Mesothelial cell of epicardium (in vitro differentiated cells): ENCODE results near the gene CCDC40. TPM values are rescaled to one million over a fixed set of nuclear protein-coding genes. Genes with fewer than 3 reads are reported as not detected.
A peak's percentile ranks its signal among the peaks of the same experiment; 100 is the strongest.
"Not testable (repeated sequence)": the region's sequence is repeated elsewhere in the genome, so short reads cannot be mapped to it uniquely, and the experiment has no call there.

Experiments used
- DNase-seq, 2 experiments: peaks; one replicate each; pipeline ENCODE4 v3.0.0; 2021; ENCODE audit warnings: low spot score in 2 of 2; ENCODE audit not compliant: unreplicated experiment in 2 of 2
- H3K27ac Mint-ChIP-seq: 2 replicates; pipeline ENCODE4 v1.8.0; 2021; ENCODE audit warnings: mixed read lengths
- H3K27me3 Mint-ChIP-seq: 2 replicates; pipeline ENCODE4 v1.8.0; 2021; ENCODE audit warnings: low read depth, mixed read lengths
- H3K36me3 Mint-ChIP-seq: 2 replicates; pipeline ENCODE4 v1.8.0; 2021; ENCODE audit warnings: mixed read lengths
- H3K4me1 Mint-ChIP-seq: 2 replicates; pipeline ENCODE4 v1.8.0; 2021; ENCODE audit warnings: mixed read lengths
- H3K4me3 Mint-ChIP-seq: 2 replicates; pipeline ENCODE4 v1.8.0; 2021; ENCODE audit warnings: mild to moderate bottlenecking, moderate library complexity, mixed read lengths
- H3K9me3 Mint-ChIP-seq: 2 replicates; pipeline ENCODE4 v1.8.0; 2021; ENCODE audit warnings: mixed read lengths
- total RNA-seq: library from RNA; stranded (reverse); gene quantifications from 3 replicates; pipeline ENCODE4 v1.2.1, GENCODE V29; 2021
- TF ChIP-seq, protein P1 (sequence below): fragments of 200-600 bp; sonication (generic); IDR thresholded peaks from one replicate; pipeline ENCODE4 v1.5.0; 2021; ENCODE audit warnings: antibody characterized with exemption; ENCODE audit not compliant: unreplicated experiment

Gene CCDC40
- total RNA-seq, 1 donor from 2014 or later: 23.5 TPM

DNA sequence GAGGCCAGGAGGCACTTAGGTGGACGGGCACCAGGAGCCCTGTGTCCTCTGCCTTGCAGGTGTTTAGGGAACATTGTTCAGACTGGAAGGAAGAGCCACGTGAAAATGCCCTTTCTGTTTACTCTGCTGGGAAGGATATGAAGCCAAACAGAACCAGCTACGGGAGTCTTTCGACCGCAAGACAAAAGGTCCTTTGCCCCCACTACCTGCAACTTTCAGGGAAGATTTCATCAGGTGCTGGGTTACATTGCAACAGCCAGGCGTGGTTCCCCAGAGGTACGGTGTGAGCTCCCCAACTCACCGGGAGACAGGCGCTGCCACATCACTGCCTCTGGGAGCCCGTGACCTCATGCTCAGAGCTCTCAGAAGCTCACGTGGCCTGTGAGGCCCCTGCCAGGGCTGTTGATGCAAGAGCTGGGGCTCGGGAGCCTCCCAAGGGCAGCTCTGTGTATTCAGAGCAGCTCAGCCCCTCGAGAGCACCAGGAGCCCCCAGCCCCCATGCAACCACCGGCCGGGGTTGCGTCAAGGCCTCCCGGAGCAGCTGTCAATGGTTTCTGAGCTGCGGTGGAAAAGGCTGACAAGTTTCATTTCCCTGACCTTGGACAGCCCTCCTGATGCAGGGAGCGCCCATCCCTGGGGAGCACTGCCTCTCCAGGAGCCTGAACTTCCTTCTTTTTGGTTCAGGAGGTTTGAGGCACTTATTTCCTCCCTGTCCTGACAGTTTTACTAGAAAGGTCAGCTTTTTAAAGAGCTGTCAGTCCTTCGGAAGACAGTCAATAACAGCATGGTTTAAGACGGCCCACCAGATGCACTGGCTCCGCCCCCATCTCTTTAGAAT lies 42.8 kb upstream of the CCDC40 start:
- Mint-ChIP-seq H3K27me3 (no peaks in the 10 kb centered on the region), H3K9me3 (no peaks in the 10 kb centered on the region), H3K4me1 (peaks cover 48% of the 10 kb centered on the region), H3K36me3 (peaks cover 4% of the 10 kb centered on the region), H3K4me3 (peak overlapping the region; percentile 17), H3K27ac (peak overlapping the region; percentile 83)
- TF ChIP-seq, protein P1, sequence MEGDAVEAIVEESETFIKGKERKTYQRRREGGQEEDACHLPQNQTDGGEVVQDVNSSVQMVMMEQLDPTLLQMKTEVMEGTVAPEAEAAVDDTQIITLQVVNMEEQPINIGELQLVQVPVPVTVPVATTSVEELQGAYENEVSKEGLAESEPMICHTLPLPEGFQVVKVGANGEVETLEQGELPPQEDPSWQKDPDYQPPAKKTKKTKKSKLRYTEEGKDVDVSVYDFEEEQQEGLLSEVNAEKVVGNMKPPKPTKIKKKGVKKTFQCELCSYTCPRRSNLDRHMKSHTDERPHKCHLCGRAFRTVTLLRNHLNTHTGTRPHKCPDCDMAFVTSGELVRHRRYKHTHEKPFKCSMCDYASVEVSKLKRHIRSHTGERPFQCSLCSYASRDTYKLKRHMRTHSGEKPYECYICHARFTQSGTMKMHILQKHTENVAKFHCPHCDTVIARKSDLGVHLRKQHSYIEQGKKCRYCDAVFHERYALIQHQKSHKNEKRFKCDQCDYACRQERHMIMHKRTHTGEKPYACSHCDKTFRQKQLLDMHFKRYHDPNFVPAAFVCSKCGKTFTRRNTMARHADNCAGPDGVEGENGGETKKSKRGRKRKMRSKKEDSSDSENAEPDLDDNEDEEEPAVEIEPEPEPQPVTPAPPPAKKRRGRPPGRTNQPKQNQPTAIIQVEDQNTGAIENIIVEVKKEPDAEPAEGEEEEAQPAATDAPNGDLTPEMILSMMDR: no peak
- DNase-seq: peak; percentile 53 to 65

DNA sequence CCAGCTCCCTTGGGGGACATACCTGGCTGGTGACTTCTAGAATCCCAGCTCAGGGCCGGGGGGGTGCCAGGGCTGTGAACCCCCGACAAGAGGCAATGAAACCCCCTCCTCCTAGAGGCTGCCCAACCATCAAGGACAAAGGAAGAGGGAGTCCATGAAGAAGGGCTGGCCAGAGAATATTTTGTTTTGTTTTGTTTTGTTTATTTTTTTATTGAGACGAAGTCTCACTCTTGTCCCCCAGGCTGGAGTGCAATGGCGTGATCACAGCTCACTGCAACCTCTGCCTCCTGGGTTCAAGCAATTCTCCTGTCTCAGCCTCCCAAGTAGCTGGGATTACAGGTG lies 42.2 kb upstream of the CCDC40 start:
- DNase-seq, H3K27me3 Mint-ChIP-seq, H3K36me3 Mint-ChIP-seq, H3K27ac Mint-ChIP-seq, H3K4me3 Mint-ChIP-seq, H3K9me3 Mint-ChIP-seq: not testable (repeated sequence)
- H3K4me1 Mint-ChIP-seq: peaks cover 42% of the 10 kb centered on the region

DNA sequence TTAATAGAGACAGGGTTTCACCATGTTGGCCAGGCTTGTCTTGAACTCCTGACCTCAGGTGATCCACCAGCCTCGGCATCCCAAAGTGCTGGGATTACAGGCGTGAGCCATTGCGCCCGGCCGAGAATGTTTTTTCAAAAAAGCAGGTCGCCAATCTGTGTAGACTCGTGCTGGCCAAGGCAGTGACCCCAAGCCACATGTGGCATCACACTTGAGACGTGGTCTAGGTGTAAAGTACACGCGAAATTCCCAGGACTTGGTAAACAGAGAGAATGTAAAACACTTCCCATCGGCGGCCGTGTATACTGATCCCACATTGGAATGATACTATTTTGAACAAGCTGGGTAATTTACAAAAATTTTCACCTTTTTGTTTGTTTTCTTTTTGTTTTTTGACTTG lies 41.8 kb upstream of the CCDC40 start:
- no peaks in the 10 kb centered on the region for H3K9me3 Mint-ChIP-seq
- TF ChIP-seq, protein P1: no peak
- peaks cover 38% of the 10 kb centered on the region for H3K4me1 Mint-ChIP-seq

GRCh38 chr17:79995696-79996095 lies 40.7 kb upstream of the CCDC40 start:
- TF ChIP-seq, protein P1: no peak
- H3K27ac Mint-ChIP-seq: no peak overlapping the region
- H3K9me3 Mint-ChIP-seq: no peaks in the 10 kb centered on the region
- H3K27me3 Mint-ChIP-seq: no peaks in the 10 kb centered on the region
- no peak for DNase-seq
- H3K4me1 Mint-ChIP-seq: peaks cover 29% of the 10 kb centered on the region
- H3K36me3 Mint-ChIP-seq: peaks cover 14% of the 10 kb centered on the region
- no peak overlapping the region for H3K4me3 Mint-ChIP-seq

More for the DNA sequence above, 41.8 kb upstream of the CCDC40 start:
- no peaks in the 10 kb centered on the region for H3K27me3 Mint-ChIP-seq
- H3K4me3 Mint-ChIP-seq: no peak overlapping the region
- DNase-seq: no peak
- H3K27ac Mint-ChIP-seq: no peak overlapping the region
- peaks cover 5% of the 10 kb centered on the region for H3K36me3 Mint-ChIP-seq

- no peak overlapping the region for H3K4me3 Mint-ChIP-seq
- TF ChIP-seq, protein P1: no peak
- peaks cover 14% of the 10 kb centered on the region for H3K36me3 Mint-ChIP-seq
- no peaks in the 10 kb centered on the region for H3K27me3 Mint-ChIP-seq
- no peak for DNase-seq
- peaks cover 23% of the 10 kb centered on the region for H3K4me1 Mint-ChIP-seq
- no peaks in the 10 kb centered on the region for H3K9me3 Mint-ChIP-seq
- H3K27ac Mint-ChIP-seq: no peak overlapping the region
Observed at GRCh38 chr17:79996291-79996690, 40.2 kb upstream of the CCDC40 start.

DNA sequence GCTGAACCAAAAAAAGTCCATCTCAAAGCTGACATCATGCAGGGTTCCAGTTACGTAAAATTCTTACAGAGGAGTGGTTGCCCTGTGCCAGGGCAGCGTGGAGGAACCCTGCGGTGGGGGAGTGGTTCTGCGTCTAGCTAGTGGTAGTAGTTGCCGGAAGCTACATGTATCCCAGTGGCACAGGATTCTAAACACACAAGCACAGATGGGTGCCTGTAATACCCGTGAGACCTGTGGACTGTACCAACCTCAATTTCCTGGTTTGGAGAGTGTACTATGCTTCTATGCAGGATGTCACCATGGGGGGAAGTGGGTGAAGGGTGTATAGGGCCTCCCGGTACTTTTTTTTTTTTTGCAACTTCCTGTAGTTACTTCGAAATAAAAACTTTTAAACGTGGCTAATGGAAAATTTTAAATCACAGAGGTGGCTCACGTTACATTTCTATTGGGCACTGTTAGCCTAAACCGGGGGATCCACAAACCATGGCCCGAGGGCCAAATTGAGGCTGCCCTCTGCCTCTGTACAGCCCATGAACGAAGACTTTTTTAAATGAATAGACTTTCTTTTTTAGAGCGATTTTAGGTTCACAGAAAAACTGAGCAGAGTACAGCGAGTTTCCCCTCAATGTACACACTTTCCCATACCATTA lies 39.3 kb upstream of the CCDC40 start:
- no peak for DNase-seq
- Mint-ChIP-seq H3K4me1 (peaks cover 20% of the 10 kb centered on the region), H3K4me3 (no peak overlapping the region), H3K36me3 (peaks cover 15% of the 10 kb centered on the region), H3K9me3 (no peaks in the 10 kb centered on the region), H3K27ac (peak overlapping the region; percentile 34), H3K27me3 (no peaks in the 10 kb centered on the region)
- TF ChIP-seq, protein P1: no peak
